ENCODE results near the gene DENND2A. TPM values are rescaled to one million over a fixed set of nuclear protein-coding genes. Genes with fewer than 3 reads are reported as not detected.
"Not testable (repeated sequence)": the region's sequence is repeated elsewhere in the genome, so short reads cannot be mapped to it uniquely, and the experiment has no call there.

Gene DENND2A
- total RNA-seq, 1 donor from 2014 or later, result not detected

GRCh38 chr7:140595468-140596092, 45.0 kb downstream of the DENND2A start:
- intact Hi-C loops (cut with micrococcal nuclease), result no loop called here

GRCh38 chr7:140594131-140594691, 46.4 kb downstream of the DENND2A start:
- intact Hi-C loops (cut with micrococcal nuclease), result no loop called here

- intact Hi-C loops (cut with micrococcal nuclease), result no loop called here
Measured at GRCh38 chr7:140593672-140593982, 47.0 kb downstream of the DENND2A start.

GRCh38 chr7:140592964-140593671, 47.5 kb downstream of the DENND2A start:
- intact Hi-C loops (cut with micrococcal nuclease), result no loop called here

- intact Hi-C loops (cut with micrococcal nuclease), result no loop called here
Measured at GRCh38 chr7:140591180-140591902, 49.3 kb downstream of the DENND2A start.

GRCh38 chr7:140587243-140587642, 53.4 kb downstream of the DENND2A start:
- intact Hi-C loops (cut with micrococcal nuclease), result no loop called here

GRCh38 chr7:140586516-140586915, 54.1 kb downstream of the DENND2A start:
- intact Hi-C loops (cut with micrococcal nuclease), result no loop called here

GRCh38 chr7:140585333-140585732, 55.3 kb downstream of the DENND2A start:
- intact Hi-C loops (cut with micrococcal nuclease), result no loop called here

- intact Hi-C loops (cut with micrococcal nuclease), result no loop called here
Measured at GRCh38 chr7:140584195-140584851, 56.3 kb downstream of the DENND2A start.

GRCh38 chr7:140581411-140581810, 59.2 kb downstream of the DENND2A start:
- intact Hi-C loops (cut with micrococcal nuclease), result no loop called here

GRCh38 chr7:140577651-140578050, 63.0 kb downstream of the DENND2A start:
- intact Hi-C loops (cut with micrococcal nuclease), result no loop called here

GRCh38 chr7:140576589-140576988, 64.0 kb downstream of the DENND2A start:
- intact Hi-C loops (cut with micrococcal nuclease), result no loop called here

- intact Hi-C loops (cut with micrococcal nuclease), result no loop called here
Measured at GRCh38 chr7:140571538-140572122, 69.0 kb downstream of the DENND2A start.

GRCh38 chr7:140570120-140570519, 70.5 kb downstream of the DENND2A start:
- intact Hi-C loops (cut with micrococcal nuclease), result no loop called here

- intact Hi-C loops (cut with micrococcal nuclease), result no loop called here
Measured at GRCh38 chr7:140568021-140568813, 72.4 kb downstream of the DENND2A start.

- intact Hi-C loops (cut with micrococcal nuclease), result not testable (repeated sequence)
Measured at GRCh38 chr7:140566186-140566585, 74.4 kb downstream of the DENND2A start.

- intact Hi-C loops (cut with micrococcal nuclease), result not testable (repeated sequence)
Measured at GRCh38 chr7:140565761-140566160, 74.9 kb downstream of the DENND2A start.

GRCh38 chr7:140564643-140565042, 76.0 kb downstream of the DENND2A start:
- intact Hi-C loops (cut with micrococcal nuclease), result no loop called here

GRCh38 chr7:140562926-140563481, 77.6 kb downstream of the DENND2A start:
- intact Hi-C loops (cut with micrococcal nuclease), result no loop called here

- intact Hi-C loops (cut with micrococcal nuclease), result no loop called here
Measured at GRCh38 chr7:140559410-140559809, 81.2 kb downstream of the DENND2A start.
